Retinal pigment epithelial cell (primary cell): Measurements from ENCODE around the gene AJM1.

Experiments used
- DNase-seq: peaks from one replicate; pipeline ENCODE4 v3.0.0-alpha.2; 2010; ENCODE audit warnings: low read depth
- H3K4me3 ChIP-seq: 2 replicates; pipeline ENCODE4 v1.5.1; 2011; ENCODE audit warnings: mild to moderate bottlenecking, low read length, control low read depth, moderate library complexity
- CTCF ChIP-seq: conservative IDR thresholded peaks from 2 replicates; pipeline ENCODE4 v1.5.1; 2011; ENCODE audit warnings: low read depth, low read length, control low read depth, inconsistent platforms

AJM1 gene

GRCh38 chr9:136854113-136854841 is 12.0 kb downstream of the AJM1 start:
- DNase-seq: no peak
- no peak overlapping the region for H3K4me3 ChIP-seq
- no peak for TF ChIP-seq CTCF

- H3K4me3 ChIP-seq: no peak overlapping the region
- TF ChIP-seq CTCF: no peak
- DNase-seq: no peak
Observed at GRCh38 chr9:136854842-136855460, 12.7 kb downstream of the AJM1 start.

GRCh38 chr9:136855461-136856078 is 13.3 kb downstream of the AJM1 start:
- H3K4me3 ChIP-seq: no peak overlapping the region
- DNase-seq: no peak

GRCh38 chr9:136856079-136856476 is 13.8 kb downstream of the AJM1 start:
- no peak for DNase-seq

More at GRCh38 chr9:136855461-136856078, 13.3 kb downstream of the AJM1 start:
- TF ChIP-seq CTCF: no peak

GRCh38 chr9:136856541-136857141 is 14.4 kb downstream of the AJM1 start:
- no peak overlapping the region for H3K4me3 ChIP-seq
- no peak for DNase-seq
- no peak for TF ChIP-seq CTCF

More at GRCh38 chr9:136856079-136856476, 13.8 kb downstream of the AJM1 start:
- TF ChIP-seq CTCF: no peak
- H3K4me3 ChIP-seq: no peak overlapping the region

- DNase-seq: no peak
- no peak for TF ChIP-seq CTCF
- no peak overlapping the region for H3K4me3 ChIP-seq
Observed at GRCh38 chr9:136857166-136857565, 14.9 kb downstream of the AJM1 start.
